HepG2 (cell line): ENCODE measurements around the gene DNAJC21. TPM values are rescaled to one million over a fixed set of nuclear protein-coding genes. Genes with fewer than 3 reads are reported as not detected.

Source experiments
- ATAC-seq: fragments of 200-7000 bp; cut with Tn5 transposase; 3 replicates; pipeline ENCODE4 v1.9.1; 2020; ENCODE audit warnings: mild to moderate bottlenecking, moderate library complexity
- BruUV-seq: library from RNA; stranded (reverse); fragments of 400-500 nt; replicated peaks from 2 replicates; lab custom pipeline; 2021; lab: Mats Ljungman, UMichigan
- CTCF ChIA-PET: fragments of 300-600 bp; formaldehyde crosslinking; extraction: SDS; loops from one replicate; lab custom pipeline; 2021; ENCODE audit warnings: low total read pairs, inconsistent platforms, low intra/inter-chr PET ratio; lab: Yijun Ruan, JAX
- POLR2A ChIA-PET: fragments of 350-600 bp; sonication (Branson Sonifier 250); formaldehyde crosslinking; loops from one replicate; lab custom pipeline; 2020; ENCODE audit warnings: antibody characterized with exemption, inconsistent platforms; lab: Yijun Ruan, JAX
- DNase-seq: peaks from one replicate; pipeline ENCODE4 v3.0.0-alpha.2; 2015; ENCODE audit warnings: low spot score
- FAIRE-seq: peaks from 3 replicates; lab custom pipeline; 2011; peaks lifted over from hg19 to GRCh38; lab: Jason Lieb, UNC
- H2AFZ ChIP-seq: one replicate; pipeline ENCODE4 v1.6.1; 2011; ENCODE audit warnings: low read length, inconsistent platforms
- H3K27ac ChIP-seq: fragments of 300-600 bp; 3 replicates; pipeline ENCODE4 v1.8.0; 2011; ENCODE audit warnings: mixed run types, mild to moderate bottlenecking, mixed read lengths, low read length, inconsistent platforms; ENCODE audit not compliant: insufficient read depth; ENCODE audit errors: extremely low read length
- H3K27me3 ChIP-seq, 2 experiments: fragments of 200-600 bp in 1 of 2; 2 replicates in 1 of 2; 3 replicates in 1 of 2; pipeline versions ENCODE4 v1.6.0 to v1.8.0; 2011; ENCODE audit warnings: low read length in 2 of 2, mild to moderate bottlenecking in 2 of 2, moderate library complexity in 2 of 2, inconsistent platforms in 1 of 2; ENCODE audit not compliant: insufficient read depth in 2 of 2, control insufficient read depth in 1 of 2
- H3K36me3 ChIP-seq, 2 experiments: fragments of 200-600 bp in 1 of 2; replicated peaks in 1 of 2; 2 replicates in 1 of 2; 3 replicates in 1 of 2; pipeline versions ENCODE4 v1.5.1 to v1.8.0; 2011; ENCODE audit warnings: low read length in 2 of 2, inconsistent platforms in 1 of 2; ENCODE audit not compliant: insufficient read depth in 2 of 2, control insufficient read depth in 1 of 2
- H3K4me1 ChIP-seq: 2 replicates; pipeline ENCODE4 v1.5.1; 2012; ENCODE audit warnings: low read length, inconsistent platforms; ENCODE audit not compliant: insufficient read depth
- H3K4me2 ChIP-seq: 2 replicates; pipeline ENCODE4 v1.6.0; 2011; ENCODE audit warnings: low read depth, low read length, inconsistent platforms
- H3K4me3 ChIP-seq, 3 experiments: fragments of 200-600 bp in 1 of 3; sonication (generic), shearing (Covaris generic) in 1 of 3; replicated peaks in 1 of 3; 2 replicates each; pipeline ENCODE4 v1.5.1; 2011 to 2016; ENCODE audit warnings: low read length in 3 of 3, inconsistent platforms in 2 of 3, low read depth in 2 of 3, mild to moderate bottlenecking in 2 of 3, control low read depth in 1 of 3, mixed read lengths in 1 of 3; ENCODE audit not compliant: insufficient read depth in 1 of 3
- H3K79me2 ChIP-seq: one replicate; pipeline ENCODE4 v1.6.1; 2011; ENCODE audit warnings: low read length, inconsistent platforms; ENCODE audit not compliant: insufficient read depth
- H3K9ac ChIP-seq: 2 replicates; pipeline ENCODE4 v1.6.0; 2011; ENCODE audit warnings: mild to moderate bottlenecking, low read depth, low read length, inconsistent platforms; ENCODE audit not compliant: insufficient read depth
- H3K9me3 ChIP-seq: 2 replicates; pipeline ENCODE4 v1.5.1; 2012; ENCODE audit warnings: mild to moderate bottlenecking, low read length
- H4K20me1 ChIP-seq: 2 replicates; pipeline ENCODE4 v1.6.0; 2011; ENCODE audit warnings: inconsistent platforms, mild to moderate bottlenecking, low read length, moderate library complexity; ENCODE audit not compliant: insufficient read depth
- CREBL2 ChIP-seq: sonication (generic); formaldehyde crosslinking; IDR thresholded peaks from 2 replicates; pipeline ENCODE4 v1.8.1; 2023; ENCODE audit warnings: missing genetic modification reagents, mild to moderate bottlenecking, borderline replicate concordance
- PRPF4 ChIP-seq: fragments of 200-400 bp; formaldehyde crosslinking; IDR thresholded peaks from 2 replicates; pipeline ENCODE4 v1.6.1; 2016; ENCODE audit warnings: low read length, low read depth; ENCODE audit not compliant: poor library complexity, severe bottlenecking
- ZBTB4 ChIP-seq: sonication (generic); formaldehyde crosslinking; IDR thresholded peaks from 2 replicates; pipeline ENCODE4 v1.4.0; 2020; ENCODE audit warnings: missing genetic modification reagents, mild to moderate bottlenecking, borderline replicate concordance
- ZFP90 ChIP-seq: sonication (generic); formaldehyde crosslinking; IDR thresholded peaks from 2 replicates; pipeline ENCODE4 v1.8.0; 2022; ENCODE audit warnings: missing genetic modification reagents, mild to moderate bottlenecking, inconsistent platforms, borderline replicate concordance
- ZFP91 ChIP-seq: sonication (generic); formaldehyde crosslinking; IDR thresholded peaks from 2 replicates; pipeline ENCODE4 v1.9.0; 2022; ENCODE audit warnings: missing genetic modification reagents, mild to moderate bottlenecking, borderline replicate concordance
- ZNF121 ChIP-seq: sonication (generic); formaldehyde crosslinking; IDR thresholded peaks from 2 replicates; pipeline ENCODE4 v1.5.0; 2020; ENCODE audit warnings: mild to moderate bottlenecking, missing genetic modification reagents
- ZNF704 ChIP-seq: sonication (generic); formaldehyde crosslinking; IDR thresholded peaks from 2 replicates; pipeline ENCODE4 v1.8.1; 2023; ENCODE audit warnings: mild to moderate bottlenecking, inconsistent platforms, moderate library complexity, missing genetic modification reagents, borderline replicate concordance
- ZNF788 ChIP-seq: sonication (generic); formaldehyde crosslinking; IDR thresholded peaks from 2 replicates; pipeline ENCODE4 v1.5.0; 2020; ENCODE audit warnings: mild to moderate bottlenecking, missing genetic modification reagents, borderline replicate concordance
- WGBS: methylation state at CpG from one replicate; pipeline ENCODE4 v1.1.6; 2017; ENCODE audit warnings: low lambda C conversion rate; 5-methylcytosine and 5-hydroxymethylcytosine counted together
- in situ Hi-C: cut with HindIII; loops from 2 replicates; pipeline ENCODE4 v1.10.0; 2017; ENCODE audit warnings: low pct_unique_long_range_greater_than_20kb; ENCODE audit not compliant: extremely low pct_ligation_motif_present
- intact Hi-C: fragments of 100-400 bp; cut with micrococcal nuclease; formaldehyde crosslinking; loops from one replicate; pipeline ENCODE4 v1.10.0; 2022; ENCODE audit not compliant: unreplicated experiment
- polyA plus RNA-seq, 8 experiments: library from polyadenylated mRNA; depleted of rRNA in 3 of 8; stranded (reverse) in 7 of 8; unstranded in 1 of 8; fragments of >200 nt; fragmentation: Illumina TruSeq in 4 of 8; extraction: Trizol in 4 of 8; gene quantifications; 2 replicates each; pipeline versions ENCODE4 v1.2.1 to v1.2.3, GENCODE V29; 2011 to 2016; ENCODE audit warnings: low read depth in 4 of 8, missing spikeins in 1 of 8, mixed read lengths in 1 of 8; ENCODE audit not compliant: insufficient read depth in 1 of 8
- total RNA-seq, 5 experiments: library from RNA; depleted of rRNA; stranded (reverse); fragments of >200 nt; fragmentation: Illumina TruSeq; extraction: Trizol; gene quantifications; 2 replicates each; pipeline ENCODE4 v1.2.3, GENCODE V29; 2016; ENCODE audit warnings: low read depth in 1 of 5

Gene DNAJC21
- total and polyA plus RNA-seq, 2 of the 13 experiments (the other 11 are each of a cell fraction or from before 2014, with no cell fraction given): 10.9 to 41.6 TPM

- TF ChIP-seq ZBTB4 (CRISPR knock-in tag) (no peak), ZNF121 (no peak)
- TF ChIP-seq, all 625 proteins: peak for 0
Measured at GRCh38 chr5:34996261-34996660, 66.9 kb downstream of the DNAJC21 start (continued).

GRCh38 chr5:34998058-34998789, 68.9 kb downstream of the DNAJC21 start:
- H3K27ac ChIP-seq: no peak overlapping the region
- ATAC-seq: no peak
- no peak for FAIRE-seq
- ChIA-PET CTCF (no interaction called here), POLR2A (no interaction called here)
- H3K27me3 ChIP-seq: no peaks in the 10 kb centered on the region
- no peaks in the 10 kb centered on the region for H3K9me3 ChIP-seq
- DNase-seq: no peak
- WGBS: 48% methylated on average over 6 of the region's 6 CpGs
- in situ Hi-C loops: no loop called here
- H2AFZ ChIP-seq: no peak overlapping the region
- no peaks in the 10 kb centered on the region for H3K36me3 ChIP-seq
- H4K20me1 ChIP-seq: no peaks in the 10 kb centered on the region
- no TSS peak for BruUV-seq
- no peaks in the 10 kb centered on the region for H3K4me1 ChIP-seq
- H3K79me2 ChIP-seq: no peaks in the 10 kb centered on the region
- H3K9ac ChIP-seq: no peak overlapping the region
- H3K4me3 ChIP-seq: no peak overlapping the region
- no peak overlapping the region for H3K4me2 ChIP-seq
- intact Hi-C loops: no loop called here
- TF ChIP-seq PRPF4 (no peak), ZFP91 (CRISPR knock-in tag) (no peak), ZFP90 (CRISPR knock-in tag) (no peak), CREBL2 (CRISPR knock-in tag) (no peak), ZNF788 (CRISPR knock-in tag) (no peak), ZNF704 (CRISPR knock-in tag) (no peak)
